Vagina (tissue), 2 donors: ENCODE measurements around the gene ZNF133.

ENCODE experiments used
- POLR2A ChIP-seq, 2 donors: fragments of 450-650 bp; IDR thresholded peaks; one replicate each; pipeline ENCODE4 v1.6.1; 2017; ENCODE audit warnings: antibody characterized with exemption in 2 of 2, mild to moderate bottlenecking in 2 of 2, moderate library complexity in 2 of 2
- TF ChIP-seq, protein P1 (sequence below), 3 experiments: fragments of 450-650 bp in 2 of 3; fragments of 200-600 bp in 1 of 3; sonication (generic) in 1 of 3; IDR thresholded peaks; one replicate each; pipeline ENCODE4 v1.5.1; 2017 to 2019; ENCODE audit warnings: antibody characterized with exemption in 3 of 3, mild to moderate bottlenecking in 2 of 3, moderate library complexity in 2 of 3

GRCh38 chr20:18279242-18279641 lies 9.1 kb upstream of the ZNF133 start:
- no peak for TF ChIP-seq POLR2A (IDR thresholded peaks at IDR 0.05)
- TF ChIP-seq, protein P1, sequence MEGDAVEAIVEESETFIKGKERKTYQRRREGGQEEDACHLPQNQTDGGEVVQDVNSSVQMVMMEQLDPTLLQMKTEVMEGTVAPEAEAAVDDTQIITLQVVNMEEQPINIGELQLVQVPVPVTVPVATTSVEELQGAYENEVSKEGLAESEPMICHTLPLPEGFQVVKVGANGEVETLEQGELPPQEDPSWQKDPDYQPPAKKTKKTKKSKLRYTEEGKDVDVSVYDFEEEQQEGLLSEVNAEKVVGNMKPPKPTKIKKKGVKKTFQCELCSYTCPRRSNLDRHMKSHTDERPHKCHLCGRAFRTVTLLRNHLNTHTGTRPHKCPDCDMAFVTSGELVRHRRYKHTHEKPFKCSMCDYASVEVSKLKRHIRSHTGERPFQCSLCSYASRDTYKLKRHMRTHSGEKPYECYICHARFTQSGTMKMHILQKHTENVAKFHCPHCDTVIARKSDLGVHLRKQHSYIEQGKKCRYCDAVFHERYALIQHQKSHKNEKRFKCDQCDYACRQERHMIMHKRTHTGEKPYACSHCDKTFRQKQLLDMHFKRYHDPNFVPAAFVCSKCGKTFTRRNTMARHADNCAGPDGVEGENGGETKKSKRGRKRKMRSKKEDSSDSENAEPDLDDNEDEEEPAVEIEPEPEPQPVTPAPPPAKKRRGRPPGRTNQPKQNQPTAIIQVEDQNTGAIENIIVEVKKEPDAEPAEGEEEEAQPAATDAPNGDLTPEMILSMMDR (IDR thresholded peaks at IDR 0.05), result no peak
